ENCODE measurements around the gene DPRX.
"Not testable (repeated sequence)": the region's sequence is repeated elsewhere in the genome, so short reads cannot be mapped to it uniquely, and the experiment has no call there.

- TF ChIP-seq POLR2A, CTCF (IDR thresholded peaks at IDR 0.05): not testable (repeated sequence)
Observed at GRCh38 chr19:53668804-53669203, 37.0 kb downstream of the DPRX start.
